IMR-90 (cell line): ENCODE results near the gene GABBR2. TPM values are rescaled to one million over a fixed set of nuclear protein-coding genes. Genes with fewer than 3 reads are reported as not detected.

Source experiments
- ATAC-seq: fragments of 200-7000 bp; cut with Tn5 transposase; 2 replicates; pipeline ENCODE4 v1.9.1; 2020; ENCODE audit warnings: low read depth, mild to moderate bottlenecking, moderate library complexity
- BruUV-seq: library from RNA; stranded (reverse); fragments of 400-500 nt; replicated peaks from 2 replicates; lab custom pipeline; 2021; lab: Mats Ljungman, UMichigan
- CTCF ChIA-PET: fragments of 300-600 bp; formaldehyde crosslinking; extraction: SDS; loops from one replicate; lab custom pipeline; 2021; ENCODE audit warnings: antibody characterized with exemption; lab: Yijun Ruan, JAX
- POLR2A ChIA-PET: fragments of 300-600 bp; sonication (Branson Sonifier 250); formaldehyde crosslinking; loops from one replicate; lab custom pipeline; 2022; ENCODE audit warnings: antibody characterized with exemption; ENCODE audit not compliant: unreplicated experiment; lab: Charles Lee
- DNase-seq: peaks from one replicate; pipeline ENCODE4 v3.0.0; 2013
- H2AFZ ChIP-seq: replicated peaks from 2 replicates; pipeline ENCODE3; 2013; ENCODE audit warnings: low read length, mild to moderate bottlenecking; ENCODE audit not compliant: poor library complexity
- H2AK5ac ChIP-seq: 2 replicates; pipeline ENCODE4 v1.6.1; 2013; ENCODE audit warnings: low read depth, low read length, inconsistent platforms
- H2AK9ac ChIP-seq: replicated peaks from 2 replicates; pipeline ENCODE3; 2013; ENCODE audit warnings: mild to moderate bottlenecking, low read depth, low read length, moderate library complexity; ENCODE audit not compliant: poor library complexity
- H2BK120ac ChIP-seq: 2 replicates; pipeline ENCODE4 v1.6.1; 2013; ENCODE audit warnings: low read depth, low read length, inconsistent platforms
- H2BK15ac ChIP-seq: 3 replicates; pipeline ENCODE4 v1.6.1; 2013; ENCODE audit warnings: low read depth, low read length, inconsistent platforms
- H2BK20ac ChIP-seq: 2 replicates; pipeline ENCODE4 v1.6.1; 2013; ENCODE audit warnings: low read depth, mild to moderate bottlenecking, inconsistent platforms, low read length, moderate library complexity
- H2BK5ac ChIP-seq: 2 replicates; pipeline ENCODE4 v1.6.1; 2013; ENCODE audit warnings: mild to moderate bottlenecking, low read depth, low read length, inconsistent platforms; ENCODE audit not compliant: poor library complexity, severe bottlenecking
- H3K14ac ChIP-seq: replicated peaks from 2 replicates; pipeline ENCODE4 v1.6.1; 2013; ENCODE audit warnings: low read depth, low read length, inconsistent platforms
- H3K18ac ChIP-seq: 2 replicates; pipeline ENCODE4 v1.6.1; 2013; ENCODE audit warnings: low read depth, low read length, control low read depth
- H3K23ac ChIP-seq: 2 replicates; pipeline ENCODE4 v1.6.1; 2013; ENCODE audit warnings: low read depth, low read length, inconsistent platforms
- H3K27ac ChIP-seq: 2 replicates; pipeline ENCODE4 v1.5.1; 2013; ENCODE audit warnings: mild to moderate bottlenecking, control low read depth, low read length; ENCODE audit not compliant: insufficient read depth
- H3K27me3 ChIP-seq: 2 replicates; pipeline ENCODE4 v1.6.1; 2013; ENCODE audit warnings: low read length; ENCODE audit not compliant: control insufficient read depth, insufficient read depth
- H3K36me3 ChIP-seq: 2 replicates; pipeline ENCODE4 v1.6.1; 2013; ENCODE audit warnings: low read length, mixed read lengths; ENCODE audit not compliant: control insufficient read depth, insufficient read depth
- H3K4ac ChIP-seq: 2 replicates; pipeline ENCODE4 v1.6.1; 2013; ENCODE audit warnings: low read depth, low read length, inconsistent platforms
- H3K4me1 ChIP-seq: 2 replicates; pipeline ENCODE4 v1.6.1; 2013; ENCODE audit warnings: low read length, mixed read lengths; ENCODE audit not compliant: control insufficient read depth, insufficient read depth
- H3K4me2 ChIP-seq: 2 replicates; pipeline ENCODE4 v1.6.1; 2013; ENCODE audit warnings: low read depth, mild to moderate bottlenecking, control low read depth, low read length, moderate library complexity
- H3K4me3 ChIP-seq: 2 replicates; pipeline ENCODE4 v1.5.1; 2013; ENCODE audit warnings: low read depth, mild to moderate bottlenecking, control low read depth, low read length, moderate library complexity; ENCODE audit not compliant: insufficient read depth
- H3K56ac ChIP-seq: 2 replicates; pipeline ENCODE4 v1.6.1; 2013; ENCODE audit warnings: low read length, inconsistent platforms; ENCODE audit not compliant: insufficient read depth; ENCODE audit errors: extremely low read depth
- H3K79me1 ChIP-seq, 2 experiments: 2 replicates each; pipeline ENCODE4 v1.6.1; 2013; ENCODE audit warnings: low read length in 2 of 2, inconsistent platforms in 1 of 2, low read depth in 1 of 2
- H3K9ac ChIP-seq: 2 replicates; pipeline ENCODE4 v1.6.1; 2013; ENCODE audit warnings: low read depth, low read length, control low read depth
- H3K9me1 ChIP-seq: 2 replicates; pipeline ENCODE4 v1.6.1; 2013; ENCODE audit warnings: low read length, inconsistent platforms; ENCODE audit not compliant: insufficient read depth
- H3K9me3 ChIP-seq: 2 replicates; pipeline ENCODE4 v1.6.1; 2013; ENCODE audit warnings: low read length; ENCODE audit not compliant: control insufficient read depth, insufficient read depth
- H4K20me1 ChIP-seq: 2 replicates; pipeline ENCODE4 v1.6.1; 2013; ENCODE audit warnings: low read length, inconsistent platforms; ENCODE audit not compliant: insufficient read depth
- H4K5ac ChIP-seq: 2 replicates; pipeline ENCODE4 v1.6.1; 2013; ENCODE audit warnings: mild to moderate bottlenecking, low read depth, low read length, control low read depth
- H4K8ac ChIP-seq, 2 experiments: 2 replicates each; pipeline ENCODE4 v1.6.1; 2013; ENCODE audit warnings: low read depth in 2 of 2, low read length in 2 of 2, control low read depth in 1 of 2, inconsistent platforms in 1 of 2
- H4K91ac ChIP-seq: 2 replicates; pipeline ENCODE4 v1.6.1; 2013; ENCODE audit warnings: low read depth, low read length, inconsistent platforms; ENCODE audit not compliant: insufficient read depth
- BHLHE40 ChIP-seq: fragments of 150-350 bp; IDR thresholded peaks from 2 replicates; pipeline ENCODE4 v1.6.1; 2016; ENCODE audit warnings: mild to moderate bottlenecking, low read depth, low read length
- FOS ChIP-seq: fragments of 150-350 bp; IDR thresholded peaks from 2 replicates; pipeline ENCODE4 v1.6.1; 2016; ENCODE audit warnings: low read depth, low read length
- MAZ ChIP-seq: IDR thresholded peaks from 2 replicates; pipeline ENCODE4 v1.6.1; 2012; ENCODE audit warnings: low read depth, mild to moderate bottlenecking, low read length, improper control_type of control experiment, moderate library complexity, borderline replicate concordance
- WGBS, 2 experiments: methylation state at CpG; one replicate each; pipeline versions ENCODE4 v1.1.5 to v1.1.7; 2013; ENCODE audit warnings: missing lambda C conversion rate in 2 of 2; ENCODE audit not compliant: insufficient read length in 1 of 2; ENCODE audit errors: extremely low coverage in 2 of 2; 5-methylcytosine and 5-hydroxymethylcytosine counted together
- dilution Hi-C: fragments of 300-500 bp; cut with HindIII; formaldehyde crosslinking; loops from one replicate; pipeline ENCODE4 v1.14.3; 2018; ENCODE audit warnings: low sequenced_read_pairs; ENCODE audit not compliant: unreplicated experiment
- in situ Hi-C: fragments of 300-500 bp; cut with MboI; formaldehyde crosslinking; loops from 3 replicates; pipeline ENCODE4 v1.14.3; 2019; ENCODE audit warnings: low sequenced_read_pairs, inconsistent platforms, mixed read lengths
- intact Hi-C: fragments of 100-400 bp; cut with micrococcal nuclease; formaldehyde crosslinking; loops from 2 replicates; pipeline ENCODE4 v1.10.0; 2022
- polyA plus RNA-seq, 3 experiments: library from polyadenylated mRNA; depleted of rRNA; stranded (reverse); fragments of >200 nt; gene quantifications; 2 replicates each; pipeline ENCODE4 v1.2.3, GENCODE V29; 2012; ENCODE audit warnings: low replicate concordance in 1 of 3
- total RNA-seq: library from RNA; depleted of rRNA; stranded (reverse); fragments of >200 nt; gene quantifications from 2 replicates; pipeline ENCODE4 v1.2.3, GENCODE V29; 2012
- TF ChIP-seq, protein P1 (sequence below): conservative IDR thresholded peaks from 2 replicates; pipeline ENCODE4 v1.5.1; 2012; ENCODE audit warnings: mild to moderate bottlenecking, low read depth, low read length, improper control_type of control experiment

Gene GABBR2
- total and polyA plus RNA-seq, 2 of the 4 experiments (the other 2 are of a cell fraction): 14.2 to 20.3 TPM

- peak overlapping the region; percentile 64 for H2AFZ ChIP-seq
- H2BK15ac ChIP-seq: no peak overlapping the region; the same call in 2 of the 3 replicates
- no peak overlapping the region for H3K56ac ChIP-seq
- H4K5ac ChIP-seq: no peak overlapping the region
- H2BK5ac ChIP-seq: peak overlapping the region; percentile 57
- in situ Hi-C loops (no loop called here), dilution Hi-C loops (no loop called here), intact Hi-C loops (no loop called here)
- H3K27me3 ChIP-seq: no peaks in the 10 kb centered on the region
- POLR2A ChIA-PET: no interaction called here
- ATAC-seq (peak; percentile 97), DNase-seq (peak; percentile 81)
- peaks cover 11% of the 10 kb centered on the region for H3K4me1 ChIP-seq
- no peak overlapping the region for H2AK9ac ChIP-seq
- no peaks in the 10 kb centered on the region for H4K20me1 ChIP-seq
- H3K9ac ChIP-seq: no peak overlapping the region
- peak overlapping the region; percentile 74; the same call in 1 of the 2 replicates for H3K23ac ChIP-seq
- peak overlapping the region; percentile 63; the same call in 1 of the 2 replicates for H2AK5ac ChIP-seq
- BruUV-seq: no TSS peak
- peaks cover 15% of the 10 kb centered on the region for H3K36me3 ChIP-seq
- no peak overlapping the region for H3K4me2 ChIP-seq
- no peaks in the 10 kb centered on the region for H3K9me3 ChIP-seq
- no peak overlapping the region for H3K4me3 ChIP-seq
- H2BK20ac ChIP-seq: peak overlapping the region; percentile 70; the same call in 1 of the 2 replicates
- H3K79me1 ChIP-seq: peaks cover 4 to 9% of the 10 kb centered on the region in 2 experiments; a peak in 2 of 4 replicates
- H4K91ac ChIP-seq: 0 out of 2 replicates have a peak overlapping the region, but pooled peaks have one; percentile 13
- H3K27ac ChIP-seq: peak overlapping the region; percentile 55; the same call in 1 of the 2 replicates
- TF ChIP-seq FOS (peak; percentile 63; the same call in 1 of the 2 replicates), BHLHE40 (peak; percentile 15; the same call in 1 of the 2 replicates), MAZ (no peak)
- TF ChIP-seq, protein P1, sequence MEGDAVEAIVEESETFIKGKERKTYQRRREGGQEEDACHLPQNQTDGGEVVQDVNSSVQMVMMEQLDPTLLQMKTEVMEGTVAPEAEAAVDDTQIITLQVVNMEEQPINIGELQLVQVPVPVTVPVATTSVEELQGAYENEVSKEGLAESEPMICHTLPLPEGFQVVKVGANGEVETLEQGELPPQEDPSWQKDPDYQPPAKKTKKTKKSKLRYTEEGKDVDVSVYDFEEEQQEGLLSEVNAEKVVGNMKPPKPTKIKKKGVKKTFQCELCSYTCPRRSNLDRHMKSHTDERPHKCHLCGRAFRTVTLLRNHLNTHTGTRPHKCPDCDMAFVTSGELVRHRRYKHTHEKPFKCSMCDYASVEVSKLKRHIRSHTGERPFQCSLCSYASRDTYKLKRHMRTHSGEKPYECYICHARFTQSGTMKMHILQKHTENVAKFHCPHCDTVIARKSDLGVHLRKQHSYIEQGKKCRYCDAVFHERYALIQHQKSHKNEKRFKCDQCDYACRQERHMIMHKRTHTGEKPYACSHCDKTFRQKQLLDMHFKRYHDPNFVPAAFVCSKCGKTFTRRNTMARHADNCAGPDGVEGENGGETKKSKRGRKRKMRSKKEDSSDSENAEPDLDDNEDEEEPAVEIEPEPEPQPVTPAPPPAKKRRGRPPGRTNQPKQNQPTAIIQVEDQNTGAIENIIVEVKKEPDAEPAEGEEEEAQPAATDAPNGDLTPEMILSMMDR: no peak
- no CpG with 5 or more reads among the region's 10 CpGs for WGBS, 2 experiments
- H3K4ac ChIP-seq: peak overlapping the region; percentile 69
- CTCF ChIA-PET: interaction anchor here (0.8 kb wide), 1 partner anchor 12 kb away, joined by 3 read pairs; no protein-coding TSS in a partner anchor
- peaks cover 23% of the 10 kb centered on the region for H3K9me1 ChIP-seq
- H3K14ac ChIP-seq: peak overlapping the region; percentile 76; the same call in 1 of the 2 replicates
- 0 out of 2 replicates have a peak overlapping the region, but pooled peaks have one; percentile 30 for H3K18ac ChIP-seq
- H4K8ac ChIP-seq: peak overlapping the region in 1 of 2 experiments; percentile 50; a peak in 1 of 4 replicates
- peak overlapping the region; percentile 34 for H2BK120ac ChIP-seq
Measured at GRCh38 chr9:98742325-98743280, 33.9 kb upstream of the GABBR2 start.
